Stimulated activated CD8-positive, alpha-beta memory T cell treated with anti-CD3 and anti-CD28 coated beads, Interleukin-15, amount 100 ng/mL, for 24 hours (primary cell): ENCODE results near the gene CREBBP.

Experiments
- DNase-seq: peaks from one replicate; pipeline ENCODE4 v3.0.0-alpha.2; 2020; ENCODE audit warnings: low read depth

CREBBP gene

GRCh38 chr16:3879887-3880564 is 487 bp downstream of the CREBBP start:
- DNase-seq: peak; percentile 38

DNA sequence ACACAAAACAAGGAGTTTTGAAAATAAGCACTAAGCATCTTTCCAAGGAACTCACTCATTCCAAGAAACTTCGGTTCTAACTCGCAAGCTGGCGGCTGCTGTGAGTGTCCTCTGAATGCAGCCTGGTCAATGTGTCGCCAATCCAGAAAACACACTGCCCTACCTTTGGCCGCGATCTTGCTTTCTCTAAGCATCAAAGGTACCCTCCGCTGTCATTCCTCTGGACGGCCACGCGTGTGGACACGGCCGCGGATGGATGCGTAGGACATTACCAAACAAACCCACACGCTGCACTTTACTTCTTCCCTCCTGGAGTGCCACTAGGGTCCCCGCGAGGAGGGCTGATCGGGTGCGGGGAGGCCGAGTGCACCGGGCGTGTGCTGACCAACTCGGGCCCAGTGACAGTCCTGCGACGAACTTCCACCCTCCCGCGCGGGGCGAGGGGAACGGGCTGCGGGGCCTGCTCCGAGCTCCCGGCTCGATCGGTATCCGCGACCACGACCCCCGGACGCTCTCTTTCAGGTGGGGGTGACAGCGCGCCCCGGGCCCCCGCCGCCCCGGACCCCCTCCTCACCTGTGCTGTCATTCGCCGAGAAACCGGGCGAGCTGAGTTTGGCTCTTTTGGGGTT is 1.1 kb downstream of the CREBBP start:
- DNase-seq: no peak

GRCh38 chr16:3878610-3879009 is 1.9 kb downstream of the CREBBP start:
- no peak for DNase-seq

DNA sequence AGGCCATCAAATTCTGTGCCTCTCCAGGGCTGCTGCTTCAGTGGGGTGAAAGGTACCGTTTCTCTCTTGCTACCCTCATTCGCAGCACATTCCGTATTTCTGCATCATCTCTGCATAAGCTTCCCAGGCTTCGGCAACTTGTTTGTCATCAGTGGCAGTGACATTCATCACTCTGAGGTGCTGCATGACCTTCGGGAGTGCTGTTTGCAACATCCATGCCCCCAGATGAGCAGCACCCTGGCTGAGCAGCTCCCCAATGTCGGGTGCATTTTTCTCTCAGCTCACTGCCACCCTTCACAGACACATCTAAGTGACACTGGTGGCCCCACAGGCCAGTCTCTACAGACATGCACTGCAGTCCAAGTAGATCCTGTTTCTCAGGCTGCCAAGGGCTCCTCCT is 3.8 kb downstream of the CREBBP start:
- no peak for DNase-seq

- DNase-seq: no peak
Measured at GRCh38 chr16:3876160-3876559, 4.4 kb downstream of the CREBBP start.

- DNase-seq: no peak
Measured at GRCh38 chr16:3874794-3875692, 5.5 kb downstream of the CREBBP start.

DNA sequence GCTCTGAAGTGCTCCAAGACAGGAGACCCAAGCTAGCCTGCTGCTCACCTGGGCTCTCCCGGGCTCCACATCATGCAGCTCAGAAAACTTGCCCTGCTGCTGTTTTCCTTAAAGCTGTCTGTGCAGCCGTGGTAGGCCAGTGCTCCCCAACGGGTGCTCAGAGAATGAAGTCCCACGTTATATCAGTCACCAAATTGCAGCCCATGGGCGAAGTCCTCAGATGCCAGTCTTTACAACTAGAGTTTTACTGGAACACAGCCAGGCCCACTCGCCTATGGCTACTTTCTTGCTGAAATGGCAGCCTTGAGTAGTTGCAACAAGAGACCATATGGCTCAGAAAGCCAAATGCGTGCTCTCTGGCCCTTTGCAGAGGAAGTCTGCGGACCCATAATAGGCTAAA is 6.3 kb downstream of the CREBBP start:
- DNase-seq: no peak

DNA sequence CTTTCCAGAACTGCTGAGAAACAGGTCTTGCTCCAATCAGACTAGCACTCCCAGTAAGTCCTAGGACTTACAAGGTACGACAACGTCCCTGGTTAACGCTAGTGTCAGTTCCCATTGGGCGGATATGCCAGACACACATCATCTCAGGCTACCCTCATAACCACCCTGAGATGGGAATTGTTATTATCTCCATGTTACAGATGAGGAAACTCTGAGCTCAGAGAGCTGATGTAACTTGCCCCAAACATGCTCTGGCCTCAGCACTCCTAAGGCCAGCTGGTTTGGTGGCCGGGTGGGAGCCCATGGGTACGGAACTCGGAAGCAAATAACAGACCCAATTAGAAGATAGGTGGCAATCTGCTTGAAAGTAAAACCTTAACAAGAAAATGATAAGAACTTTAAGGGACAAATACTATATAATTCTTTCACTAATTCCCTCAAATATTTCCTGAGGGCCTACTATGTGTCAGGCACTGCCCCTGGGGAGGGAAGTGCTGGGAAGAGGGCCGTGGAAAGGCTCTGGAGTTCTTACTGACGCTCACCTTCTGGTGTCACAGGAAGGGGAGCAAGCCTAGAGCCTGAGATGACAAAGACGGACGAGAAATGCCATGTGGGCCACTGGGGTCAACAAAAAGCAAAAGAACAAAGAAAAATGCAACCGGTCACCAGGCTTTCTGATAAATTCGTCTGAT is 6.9 kb downstream of the CREBBP start:
- no peak for DNase-seq

DNA sequence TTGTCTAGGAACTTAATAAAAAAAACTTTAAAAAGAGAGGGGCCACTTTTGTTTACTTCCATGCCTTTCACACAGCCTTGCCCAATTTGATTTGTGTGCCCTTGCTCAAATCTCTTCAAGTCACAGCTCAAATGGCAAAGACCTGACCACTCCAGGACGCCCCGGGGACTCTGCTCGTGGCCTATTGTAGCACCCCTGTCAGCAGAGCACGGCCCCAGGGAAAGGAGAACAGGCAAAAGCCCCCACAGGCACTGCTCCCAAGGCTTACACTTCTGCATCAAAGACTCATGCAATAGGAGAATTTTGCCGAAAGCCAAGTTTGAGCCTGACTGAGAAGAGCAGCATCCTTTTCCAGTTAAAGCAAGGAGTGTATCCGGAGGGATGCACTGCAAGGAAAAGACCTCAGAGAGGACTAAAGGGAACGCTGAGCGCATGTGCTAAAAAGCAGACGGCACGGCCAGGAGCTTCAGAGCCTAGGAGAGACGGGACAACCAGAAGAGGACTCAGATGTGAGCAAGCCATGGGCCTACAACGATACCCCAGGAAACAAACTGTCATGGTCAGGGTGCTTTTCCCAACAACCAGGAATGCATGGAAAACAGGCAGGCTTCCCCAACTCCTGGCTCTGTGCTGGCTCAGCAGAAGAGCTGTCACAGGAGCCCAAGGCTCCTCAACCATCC is 8.2 kb downstream of the CREBBP start:
- DNase-seq: no peak

DNA sequence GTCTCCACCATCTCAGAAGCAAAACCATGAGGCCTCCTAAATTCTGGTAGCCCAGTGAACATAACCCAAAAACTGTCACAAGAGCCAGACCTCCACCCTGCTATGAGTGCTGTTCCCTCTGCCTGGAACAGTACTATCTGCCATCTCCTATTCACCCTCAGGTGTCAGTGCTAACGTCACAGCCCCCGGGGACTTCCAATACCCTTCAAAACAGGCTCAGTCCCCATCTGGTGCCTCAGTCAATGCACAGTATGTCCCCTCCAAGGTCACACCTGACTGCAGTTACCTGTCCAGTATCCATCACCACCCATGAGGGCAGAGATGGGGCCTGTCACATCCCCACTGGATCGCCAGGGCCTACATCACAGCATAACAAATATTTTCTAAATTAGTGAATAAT is 11.5 kb downstream of the CREBBP start:
- DNase-seq: no peak

DNA sequence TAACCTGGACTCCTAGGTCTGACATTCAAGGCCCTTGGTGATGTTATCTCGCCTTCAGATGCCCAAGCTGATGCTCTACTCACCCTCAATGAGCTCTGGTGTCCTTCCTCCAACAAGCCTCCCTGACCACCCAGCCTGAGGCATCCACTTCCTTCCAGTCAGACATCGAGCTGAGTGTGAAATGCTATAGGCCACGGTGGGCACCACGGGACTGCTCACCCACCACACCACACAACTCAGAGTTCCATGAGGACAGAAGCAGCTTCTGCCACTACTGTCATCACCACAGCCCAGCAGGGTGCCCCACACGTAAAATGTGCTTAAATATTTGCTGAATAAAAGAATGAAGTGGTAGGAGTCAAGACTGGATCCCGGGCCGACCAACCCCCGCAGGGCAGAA is 12.0 kb downstream of the CREBBP start:
- DNase-seq: no peak

GRCh38 chr16:3866703-3867431 is 13.6 kb downstream of the CREBBP start:
- no peak for DNase-seq

GRCh38 chr16:3865241-3865640 is 15.3 kb downstream of the CREBBP start:
- DNase-seq: no peak

DNA sequence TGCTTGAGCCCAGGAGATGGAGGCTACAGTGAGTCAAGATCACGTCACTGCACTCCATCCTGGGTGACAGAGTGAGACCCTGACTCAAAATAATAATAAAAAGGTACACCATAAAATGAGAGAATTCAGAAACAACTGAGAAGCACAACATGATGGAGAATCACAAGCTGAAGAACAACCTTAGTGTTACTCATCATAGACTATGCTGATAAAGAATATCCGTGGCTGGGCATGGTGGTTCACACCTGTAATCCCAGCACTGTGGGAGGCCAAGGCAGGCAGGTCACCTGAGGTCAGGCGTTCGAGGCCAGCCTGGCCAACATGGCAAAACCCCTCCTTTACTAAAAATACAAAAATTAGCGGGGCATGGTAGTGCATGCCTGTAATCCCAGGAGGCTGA is 16.0 kb downstream of the CREBBP start:
- DNase-seq: no peak

DNA sequence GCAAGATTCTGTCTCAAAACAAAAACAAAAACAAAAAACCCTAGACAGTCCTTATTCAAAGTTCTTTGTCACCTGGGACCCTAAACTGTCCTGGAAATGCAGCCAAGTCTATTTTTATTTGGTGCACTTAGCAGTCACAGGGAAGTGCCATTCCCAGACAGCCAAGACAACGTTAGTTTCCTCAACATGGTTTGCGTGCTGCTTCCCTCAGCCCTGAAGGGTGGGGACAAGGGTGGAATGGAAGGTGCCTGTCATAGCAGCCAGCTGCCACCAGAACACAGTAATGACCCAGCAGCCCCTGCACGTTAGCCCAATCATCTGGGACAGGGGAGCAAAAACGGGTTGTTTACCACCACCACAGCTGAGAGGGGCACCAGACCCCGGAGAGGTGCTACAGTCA is 16.9 kb downstream of the CREBBP start:
- no peak for DNase-seq

- no peak for DNase-seq
Measured at GRCh38 chr16:3861808-3862451, 18.6 kb downstream of the CREBBP start.

- DNase-seq: no peak
Measured at GRCh38 chr16:3859889-3860288, 20.6 kb downstream of the CREBBP start.

- no peak for DNase-seq
Measured at GRCh38 chr16:3858801-3859200, 21.7 kb downstream of the CREBBP start.

DNA sequence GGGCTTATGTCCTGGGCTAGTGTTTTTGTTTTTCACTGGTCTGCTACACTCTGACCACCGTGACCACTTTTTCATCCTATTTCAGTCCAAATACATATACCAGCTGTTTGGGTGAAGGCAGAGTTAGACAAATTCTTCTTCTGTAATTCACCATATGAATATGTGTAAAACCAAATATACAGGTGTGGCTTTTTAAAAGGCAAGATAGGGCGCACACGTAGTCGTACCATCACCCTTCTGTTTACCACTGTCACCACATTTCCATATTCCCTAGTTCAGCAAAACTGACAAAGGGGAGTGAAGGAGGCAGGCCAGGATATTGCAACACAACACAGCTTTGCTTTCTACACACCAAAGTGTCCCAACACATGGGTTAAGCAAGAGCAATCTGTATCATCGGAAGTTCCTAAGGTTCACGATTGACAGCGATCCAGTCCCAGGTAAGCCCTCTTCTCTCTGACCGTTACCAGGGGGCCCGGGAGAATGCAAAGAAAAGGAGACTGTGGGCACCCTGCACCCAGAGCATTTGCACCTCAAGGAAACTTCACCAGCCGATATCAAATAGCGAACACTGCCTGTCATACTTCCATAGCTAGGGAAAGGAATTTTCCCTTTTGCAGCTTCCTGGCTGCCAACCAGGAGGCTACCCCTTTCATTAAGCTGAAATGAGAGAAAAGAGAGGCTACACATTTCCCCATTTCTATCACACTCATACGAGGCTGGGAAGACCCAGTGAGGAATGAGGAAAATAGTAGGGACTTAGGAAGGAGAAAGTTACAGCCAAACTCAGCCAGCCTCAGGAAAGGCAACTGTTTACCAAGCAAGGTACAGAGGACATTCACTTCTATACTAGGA is 23.1 kb downstream of the CREBBP start:
- DNase-seq: no peak
